ENCODE data around the gene COL28A1.
"Not testable (repeated sequence)": the region's sequence is repeated elsewhere in the genome, so short reads cannot be mapped to it uniquely, and the experiment has no call there.

Gene COL28A1

DNA sequence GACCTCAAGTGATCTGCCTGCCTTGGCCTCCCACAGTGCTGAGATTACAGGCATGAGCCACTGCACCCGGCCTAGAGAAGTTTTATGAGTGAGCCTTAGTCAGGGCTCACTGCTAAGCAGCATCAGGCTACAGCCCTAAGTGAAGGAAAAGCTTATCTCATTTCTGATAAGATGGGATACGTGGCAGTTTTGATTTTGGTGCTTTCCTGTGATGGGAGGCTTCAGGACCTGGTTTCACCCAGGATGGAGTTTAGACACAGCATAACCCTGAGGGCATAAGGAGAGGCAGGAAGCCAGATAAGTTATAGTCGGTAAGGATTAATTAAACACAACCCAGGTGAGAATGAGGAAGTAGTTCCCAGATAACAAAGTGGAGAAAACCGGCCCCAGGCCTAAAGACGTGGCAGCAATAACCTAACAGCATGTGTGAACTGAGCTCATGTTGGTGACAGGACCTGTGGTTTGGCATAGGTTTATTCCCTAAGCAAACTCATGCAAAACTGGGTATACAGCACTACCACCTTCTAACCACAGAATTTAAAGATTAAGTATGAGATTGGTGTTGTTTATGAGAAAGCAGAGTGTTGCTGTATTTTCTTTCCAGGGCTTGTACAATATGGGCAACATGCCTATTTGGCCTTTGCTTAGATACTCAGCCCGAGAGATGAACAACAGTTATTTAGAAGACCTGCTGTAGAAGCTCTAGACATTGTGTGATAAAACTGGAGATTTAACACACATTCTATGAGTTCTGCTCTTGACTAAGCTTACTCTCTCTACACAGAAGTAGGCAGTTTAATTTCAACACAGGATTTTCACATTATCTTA is 119.4 kb downstream of the COL28A1 start:
- DNase-seq (ENCODE audit: low read depth): no peak

DNA sequence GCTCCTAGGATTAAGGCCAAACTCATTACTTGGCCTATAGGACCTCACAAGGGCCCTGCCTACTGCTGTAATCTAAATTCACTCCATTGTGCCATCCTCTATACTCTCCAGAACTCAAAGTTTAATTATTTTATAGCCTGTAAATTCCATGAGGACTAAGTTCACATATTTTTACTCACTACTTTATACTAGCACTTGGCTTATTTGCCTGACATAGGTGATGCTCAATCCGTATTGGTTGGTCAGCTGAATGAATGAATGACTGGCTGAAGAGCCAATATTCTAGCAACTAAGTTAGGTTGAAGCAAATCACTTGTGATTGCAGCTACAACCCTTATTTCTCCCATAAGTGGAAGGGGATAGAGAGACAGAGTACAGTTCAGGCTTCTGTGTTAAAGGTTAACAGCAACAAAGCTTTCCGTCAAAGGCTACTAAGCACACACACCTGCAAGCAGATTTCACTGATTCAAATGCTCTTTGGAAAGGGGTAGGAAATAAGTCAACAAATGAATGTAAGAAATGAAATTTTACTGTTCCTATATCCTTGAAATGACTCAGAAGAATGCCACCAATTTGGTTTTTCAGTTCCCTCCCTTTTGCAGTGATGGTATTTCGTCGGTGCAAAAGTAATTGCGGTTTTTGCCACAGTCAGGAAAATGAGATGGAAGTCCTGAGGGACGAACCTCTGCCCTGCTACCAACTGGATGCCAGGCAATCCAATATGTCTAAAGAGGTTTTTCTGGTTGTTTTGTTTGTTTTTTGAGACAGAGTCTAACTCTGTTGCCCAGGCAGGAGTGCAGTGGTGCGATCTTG is 120.7 kb downstream of the COL28A1 start:
- no peak for DNase-seq (ENCODE audit: low read depth)

- no peak for DNase-seq (ENCODE audit: low read depth)
Observed at GRCh38 chr7:7408001-7408770, 127.5 kb downstream of the COL28A1 start.

DNA sequence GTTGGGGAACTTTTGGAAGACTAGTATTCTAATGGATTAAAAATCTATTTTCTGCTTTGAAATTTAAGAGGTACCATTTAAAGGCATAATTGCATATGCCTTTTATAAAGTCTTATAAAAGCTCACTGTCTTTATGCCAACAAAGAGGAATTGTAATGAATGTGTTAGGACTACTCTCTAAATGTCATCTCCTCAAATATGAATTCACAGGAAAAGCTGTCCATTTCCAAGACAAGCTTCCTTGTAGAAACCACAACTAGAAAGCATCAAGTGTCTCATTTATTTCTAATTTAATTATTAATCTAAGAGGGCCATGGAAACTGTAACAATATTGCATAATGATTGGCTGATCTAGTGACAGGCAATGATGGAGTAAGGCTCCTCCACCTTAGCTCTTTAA is 130.2 kb downstream of the COL28A1 start:
- no peak for DNase-seq (ENCODE audit: low read depth)

- no peak for DNase-seq (ENCODE audit: low read depth)
Observed at GRCh38 chr7:7399707-7400106, 136.0 kb downstream of the COL28A1 start.

DNA sequence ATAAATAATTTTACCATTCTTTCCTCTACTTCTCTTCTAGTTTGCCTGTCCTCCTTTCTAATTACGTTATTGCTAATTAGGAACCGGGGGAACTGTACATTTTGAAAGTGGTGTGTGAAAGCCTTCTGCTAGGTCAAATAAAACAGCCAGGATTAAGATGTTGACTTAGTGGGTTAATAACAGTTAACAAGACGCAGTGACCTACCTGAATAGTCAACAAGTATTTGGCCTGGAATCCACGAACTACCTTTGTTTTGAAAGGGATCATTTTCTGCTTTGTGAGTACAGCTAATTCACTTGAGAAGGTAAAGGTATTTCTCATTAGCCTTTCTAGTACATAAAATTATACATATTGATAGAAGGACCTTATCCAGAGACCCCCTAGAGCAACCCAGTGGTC is 139.9 kb downstream of the COL28A1 start:
- DNase-seq (ENCODE audit: low read depth): no peak

- not testable (repeated sequence) for DNase-seq (ENCODE audit: low read depth)
Observed at GRCh38 chr7:7388164-7388563, 147.5 kb downstream of the COL28A1 start.

DNA sequence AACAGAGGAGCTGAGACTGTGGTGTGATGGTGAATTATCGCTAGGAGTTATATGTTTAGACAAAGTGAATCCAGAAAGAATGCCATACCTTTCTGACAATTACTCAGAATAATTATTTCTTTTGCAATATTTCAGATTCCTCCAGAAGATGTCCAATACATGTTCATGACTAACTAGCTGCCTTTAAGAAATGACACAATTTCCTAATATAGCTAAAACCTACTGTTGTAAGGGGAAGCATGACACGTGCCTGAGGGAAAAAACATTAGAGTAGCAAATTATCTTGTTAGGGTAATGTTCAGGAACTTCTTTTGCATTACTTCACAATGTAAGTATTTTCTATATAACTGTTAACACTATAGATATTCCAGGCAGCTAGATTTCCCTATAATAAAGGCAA is 150.3 kb downstream of the COL28A1 start:
- no peak for DNase-seq (ENCODE audit: low read depth)

DNA sequence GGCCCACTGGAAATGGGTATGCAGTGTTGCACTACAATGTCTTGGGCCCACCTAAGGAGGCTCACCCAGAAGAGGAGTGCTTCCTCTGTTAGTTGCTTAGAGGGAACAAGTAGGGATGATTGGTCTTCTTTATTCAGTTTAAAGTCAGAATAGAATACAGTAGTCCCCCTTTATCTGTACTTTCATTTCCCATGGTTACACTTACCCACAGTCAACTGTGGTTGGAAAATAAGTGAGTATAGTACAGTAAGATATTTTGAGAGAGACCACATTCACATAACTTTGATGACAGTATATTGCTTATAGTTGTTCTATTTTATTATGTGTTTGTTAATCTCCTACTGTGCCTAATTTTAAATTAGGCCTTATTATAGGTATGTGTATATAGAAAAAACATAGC is 151.4 kb downstream of the COL28A1 start:
- DNase-seq (ENCODE audit: low read depth): no peak

DNA sequence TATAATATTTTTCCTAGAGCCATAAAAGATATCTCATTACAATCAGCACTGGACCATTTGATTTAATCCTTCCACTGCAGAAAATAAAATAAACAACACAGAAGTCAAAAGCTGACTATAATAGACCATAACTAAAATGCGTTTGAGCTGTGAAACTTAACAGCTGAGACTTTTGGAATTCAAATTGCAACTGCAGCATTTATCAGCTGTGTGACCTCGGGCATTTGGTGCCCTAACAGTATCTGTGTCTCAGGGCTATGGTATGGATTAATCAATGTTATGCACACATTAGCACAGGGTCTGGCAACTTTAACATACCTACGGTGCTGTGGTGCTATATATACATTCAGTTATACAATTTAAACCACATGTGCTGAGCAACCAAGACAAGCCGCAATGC is 160.1 kb downstream of the COL28A1 start:
- DNase-seq (ENCODE audit: low read depth): no peak

- no peak for DNase-seq (ENCODE audit: low read depth)
Observed at GRCh38 chr7:7370076-7370475, 165.6 kb downstream of the COL28A1 start.

- no peak for DNase-seq (ENCODE audit: low read depth)
Observed at GRCh38 chr7:7369134-7369533, 166.5 kb downstream of the COL28A1 start.

DNA sequence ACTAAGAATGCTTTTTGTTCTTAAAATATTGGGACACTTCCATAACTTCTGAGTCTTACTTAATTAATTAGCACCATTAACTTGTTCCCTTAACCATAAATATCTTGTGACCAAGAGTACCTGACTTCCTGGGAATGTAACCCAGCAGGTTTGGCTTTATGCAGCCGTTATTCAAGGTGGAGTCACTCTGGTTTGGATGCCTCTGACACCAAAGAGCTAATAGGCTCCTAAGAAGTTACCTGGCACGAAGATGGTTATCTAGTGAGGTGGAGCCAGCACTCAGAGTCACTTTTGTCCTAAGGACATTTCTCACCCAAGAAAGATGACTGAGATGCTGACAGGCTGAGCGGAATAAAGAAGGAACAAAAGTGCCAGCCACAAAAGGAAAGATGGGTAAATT is 181.0 kb downstream of the COL28A1 start:
- DNase-seq (ENCODE audit: low read depth): no peak

- no peak for DNase-seq (ENCODE audit: low read depth)
Observed at GRCh38 chr7:7352845-7353244, 182.8 kb downstream of the COL28A1 start.

- no peak for DNase-seq (ENCODE audit: low read depth)
Observed at GRCh38 chr7:7351832-7352231, 183.8 kb downstream of the COL28A1 start.

DNA sequence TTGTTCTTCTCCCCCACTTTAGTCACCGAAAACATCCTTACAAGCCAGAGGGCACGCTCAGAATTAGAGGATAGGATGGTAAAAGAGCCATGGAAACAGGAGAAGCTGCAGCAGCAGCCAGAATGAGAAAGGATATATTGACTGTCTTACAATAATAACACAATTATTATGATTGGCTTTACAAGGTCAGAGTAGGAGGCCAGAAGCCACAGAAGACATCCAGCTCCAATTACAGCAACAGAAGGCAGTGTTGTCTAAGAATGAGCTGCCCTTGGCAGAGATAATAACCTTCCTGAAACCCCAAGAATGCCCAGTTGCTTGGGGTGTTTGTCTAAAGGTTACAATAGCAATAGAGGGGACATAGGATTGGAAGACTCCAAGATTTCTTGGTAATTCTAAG is 184.5 kb downstream of the COL28A1 start:
- DNase-seq (ENCODE audit: low read depth): no peak

DNA sequence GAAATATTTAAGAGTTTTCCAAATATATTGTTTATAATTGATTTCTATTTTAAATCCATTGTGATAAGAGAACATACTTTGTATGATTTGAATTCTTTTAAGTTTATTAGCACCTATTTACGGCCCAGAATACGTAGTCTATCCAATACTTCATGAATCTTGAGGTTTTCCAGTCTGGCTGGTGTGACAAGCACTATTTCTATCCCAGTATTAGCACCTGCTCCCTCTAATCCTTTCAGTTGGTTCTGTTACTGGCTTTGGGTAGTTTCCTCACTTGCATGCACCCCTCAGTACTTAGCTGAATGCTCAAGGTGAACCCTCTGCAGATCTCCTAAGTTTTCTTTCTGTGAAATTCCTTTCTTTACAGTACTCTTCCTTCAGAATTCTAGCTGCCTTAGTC is 186.5 kb downstream of the COL28A1 start:
- no peak for DNase-seq (ENCODE audit: low read depth)

DNA sequence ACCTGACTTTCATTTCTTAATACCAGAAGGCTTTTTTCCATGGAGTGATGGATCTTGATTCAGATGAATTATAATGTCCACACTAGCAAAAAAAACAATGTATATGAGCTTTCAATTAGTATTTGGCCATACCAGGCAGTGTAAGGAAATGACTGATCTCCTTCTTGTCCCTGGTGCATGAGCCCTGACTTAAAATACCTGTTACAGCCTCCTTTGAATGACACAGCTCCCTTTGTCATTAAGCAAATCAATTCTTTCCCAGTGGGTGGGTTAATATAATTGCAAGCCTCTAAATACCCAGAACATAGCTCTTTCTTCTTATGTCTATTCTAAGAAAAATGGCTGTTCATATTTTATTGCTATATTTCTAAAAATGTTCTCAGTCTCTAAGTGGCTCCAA is 188.6 kb downstream of the COL28A1 start:
- DNase-seq (ENCODE audit: low read depth): no peak

DNA sequence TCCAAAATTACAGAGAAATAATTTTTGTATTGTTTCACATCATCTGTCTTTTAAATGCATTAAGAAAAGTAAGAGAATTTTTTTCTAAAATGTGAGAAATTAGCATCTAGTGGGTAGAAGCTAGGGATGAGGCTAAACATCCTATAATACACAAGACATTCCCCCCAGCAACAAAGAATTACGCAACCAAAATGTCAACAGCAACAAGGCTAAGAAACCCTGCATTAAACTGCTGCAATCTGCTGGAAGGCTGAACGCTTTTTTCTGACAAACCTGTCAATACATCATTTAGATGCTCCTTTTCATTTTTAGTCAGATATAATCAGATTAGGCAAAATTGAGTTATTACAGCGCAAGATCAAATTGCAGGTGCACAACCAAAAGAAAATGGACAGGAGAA is 191.1 kb downstream of the COL28A1 start:
- DNase-seq (ENCODE audit: low read depth): no peak

DNA sequence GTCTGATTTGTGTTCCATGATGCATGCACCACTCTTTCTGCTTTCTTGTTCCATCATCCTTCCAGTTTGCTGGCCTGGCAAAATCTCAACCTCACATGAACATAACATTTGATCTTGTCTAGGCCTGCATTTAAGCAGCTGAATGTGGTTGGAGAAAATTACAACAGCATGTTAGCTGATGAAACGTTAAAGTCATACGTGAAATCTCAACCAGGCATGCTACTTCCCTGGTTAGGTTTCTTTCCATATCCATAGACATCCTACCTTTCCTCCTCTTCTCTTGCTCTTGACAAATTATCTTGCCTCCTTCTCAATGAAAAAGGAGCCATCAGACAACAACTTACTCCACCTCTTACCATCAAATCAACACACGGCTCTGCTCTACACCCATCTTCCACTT is 199.8 kb downstream of the COL28A1 start:
- no peak for DNase-seq (ENCODE audit: low read depth)

- DNase-seq (ENCODE audit: low read depth): no peak
Observed at GRCh38 chr7:7335215-7335614, 200.5 kb downstream of the COL28A1 start.

DNA sequence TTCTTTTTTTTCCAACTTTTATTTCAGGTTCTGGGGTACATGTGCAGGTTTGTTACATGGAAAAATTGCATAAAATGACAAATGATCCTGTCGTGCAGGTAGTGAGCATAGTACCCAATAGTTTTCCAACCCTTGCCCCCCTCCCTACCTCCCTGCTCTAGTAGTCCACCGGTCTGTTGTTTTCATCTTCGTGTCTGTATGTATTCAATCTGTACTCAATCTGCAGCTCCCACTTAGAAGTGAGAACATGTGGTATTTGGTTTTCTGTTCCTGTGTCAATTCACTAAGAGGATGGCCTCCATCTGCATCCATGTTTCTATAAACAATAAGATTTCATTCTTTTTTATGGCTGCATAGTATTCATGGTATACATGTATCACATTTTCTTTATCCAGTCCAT is 202.1 kb downstream of the COL28A1 start:
- DNase-seq (ENCODE audit: low read depth): no peak

GRCh38 chr7:7331523-7331922 is 204.2 kb downstream of the COL28A1 start:
- DNase-seq (ENCODE audit: low read depth): no peak
